Skeletal muscle tissue (tissue), 4 donors: ENCODE measurements around the gene ELMOD3. TPM values are rescaled to one million over a fixed set of nuclear protein-coding genes. Genes with fewer than 3 reads are reported as not detected.

ENCODE experiments used
- H3K27ac ChIP-seq: one replicate; pipeline ENCODE4 v1.7.0; 2013; ENCODE audit warnings: mild to moderate bottlenecking, low read depth, low read length, inconsistent platforms
- H3K27me3 ChIP-seq, 3 donors: one replicate each; pipeline ENCODE4 v1.7.0; 2013; ENCODE audit warnings: low read length in 3 of 3; ENCODE audit not compliant: control insufficient read depth in 3 of 3, insufficient read depth in 3 of 3
- H3K36me3 ChIP-seq, 3 donors: one replicate each; pipeline ENCODE4 v1.7.0; 2013; ENCODE audit warnings: low read length in 3 of 3; ENCODE audit not compliant: control insufficient read depth in 3 of 3, insufficient read depth in 3 of 3
- H3K4me1 ChIP-seq, 3 donors: one replicate each; pipeline ENCODE4 v1.7.0; 2013; ENCODE audit warnings: low read length in 3 of 3, mild to moderate bottlenecking in 3 of 3; ENCODE audit not compliant: control insufficient read depth in 3 of 3, insufficient read depth in 3 of 3
- H3K4me3 ChIP-seq, 3 donors: one replicate each; pipeline ENCODE4 v1.7.0; 2013; ENCODE audit warnings: low read length in 3 of 3
- H3K9ac ChIP-seq, 3 donors: one replicate each; pipeline ENCODE4 v1.7.0; 2013; ENCODE audit warnings: low read length in 3 of 3, mild to moderate bottlenecking in 3 of 3, moderate library complexity in 2 of 3, low read depth in 1 of 3
- H3K9me3 ChIP-seq, 3 donors: one replicate each; pipeline ENCODE4 v1.7.0; 2013; ENCODE audit warnings: low read length in 3 of 3; ENCODE audit not compliant: control insufficient read depth in 3 of 3
- total RNA-seq: library from RNA; depleted of rRNA; stranded (reverse); fragments of >200 nt; gene quantifications from one replicate; pipeline ENCODE4 v1.2.3, GENCODE V29; 2014
- donor health status: Osteomylitis.

ELMOD3 gene
- total RNA-seq, 1 donor from 2014 or later: 8.9 TPM

GRCh38 chr2:85397925-85398331, 43.4 kb downstream of the ELMOD3 start:
- H3K9ac ChIP-seq: no peak overlapping the region
- no peak overlapping the region for H3K27ac ChIP-seq
- H3K36me3 ChIP-seq: no peaks in the 10 kb centered on the region
- no peak overlapping the region for H3K4me3 ChIP-seq
- no peaks in the 10 kb centered on the region for H3K27me3 ChIP-seq
- peaks cover 10 to 15% (median 13%) of the 10 kb centered on the region in 3 donors for H3K4me1 ChIP-seq
- H3K9me3 ChIP-seq: no peaks in the 10 kb centered on the region

GRCh38 chr2:85398426-85399182, 44.0 kb downstream of the ELMOD3 start:
- H3K4me3 ChIP-seq: no peak overlapping the region
- H3K27ac ChIP-seq: no peak overlapping the region
- H3K27me3 ChIP-seq: no peaks in the 10 kb centered on the region
- peaks cover 10 to 15% (median 13%) of the 10 kb centered on the region in 3 donors for H3K4me1 ChIP-seq
- H3K9me3 ChIP-seq: no peaks in the 10 kb centered on the region
- H3K9ac ChIP-seq: no peak overlapping the region
- H3K36me3 ChIP-seq: no peaks in the 10 kb centered on the region

- Histone ChIP-seq H3K9ac (no peak overlapping the region), H3K27me3 (no peaks in the 10 kb centered on the region), H3K4me1 (peaks cover 6 to 10% (median 8%) of the 10 kb centered on the region in 3 donors), H3K27ac (no peak overlapping the region), H3K9me3 (no peaks in the 10 kb centered on the region), H3K4me3 (no peak overlapping the region), H3K36me3 (no peaks in the 10 kb centered on the region)
These were observed 44.5 kb downstream of the ELMOD3 start for GRCh38 chr2:85399183-85399455.

- Histone ChIP-seq H3K36me3 (no peaks in the 10 kb centered on the region), H3K27me3 (no peaks in the 10 kb centered on the region), H3K4me3 (no peak overlapping the region), H3K27ac (no peak overlapping the region), H3K9me3 (no peaks in the 10 kb centered on the region), H3K4me1 (peaks cover 0 to 1% (median 0%) of the 10 kb centered on the region in 3 donors), H3K9ac (no peak overlapping the region)
These were observed 45.5 kb downstream of the ELMOD3 start for GRCh38 chr2:85400023-85400422.

GRCh38 chr2:85400541-85401463, 46.2 kb downstream of the ELMOD3 start:
- H3K9me3 ChIP-seq: no peaks in the 10 kb centered on the region
- no peaks in the 10 kb centered on the region for H3K36me3 ChIP-seq
- H3K9ac ChIP-seq: peak overlapping the region in 1 of 3 donors; percentile 16
- H3K27ac ChIP-seq: no peak overlapping the region
- H3K4me1 ChIP-seq: no peaks in the 10 kb centered on the region
- no peaks in the 10 kb centered on the region for H3K27me3 ChIP-seq
- no peak overlapping the region for H3K4me3 ChIP-seq

GRCh38 chr2:85401464-85401805, 46.9 kb downstream of the ELMOD3 start:
- H3K27ac ChIP-seq: no peak overlapping the region
- H3K4me1 ChIP-seq: no peaks in the 10 kb centered on the region
- no peaks in the 10 kb centered on the region for H3K27me3 ChIP-seq
- H3K9me3 ChIP-seq: no peaks in the 10 kb centered on the region
- no peaks in the 10 kb centered on the region for H3K36me3 ChIP-seq
- H3K9ac ChIP-seq: peak overlapping the region in 1 of 3 donors; percentile 16
- H3K4me3 ChIP-seq: no peak overlapping the region

- no peak overlapping the region for H3K27ac ChIP-seq
- H3K4me1 ChIP-seq: no peaks in the 10 kb centered on the region
- H3K4me3 ChIP-seq: no peak overlapping the region
- H3K27me3 ChIP-seq: no peaks in the 10 kb centered on the region
- H3K9me3 ChIP-seq: no peaks in the 10 kb centered on the region
- no peaks in the 10 kb centered on the region for H3K36me3 ChIP-seq
- no peak overlapping the region for H3K9ac ChIP-seq
These were observed 47.3 kb downstream of the ELMOD3 start for GRCh38 chr2:85401844-85402243.

GRCh38 chr2:85405201-85406059, 50.9 kb downstream of the ELMOD3 start:
- no peaks in the 10 kb centered on the region for H3K36me3 ChIP-seq
- no peak overlapping the region for H3K4me3 ChIP-seq
- no peaks in the 10 kb centered on the region for H3K9me3 ChIP-seq
- no peak overlapping the region for H3K27ac ChIP-seq
- H3K4me1 ChIP-seq: peaks cover 8 to 15% (median 8%) of the 10 kb centered on the region in 3 donors
- H3K9ac ChIP-seq: no peak overlapping the region
- H3K27me3 ChIP-seq: peaks cover 0 to 3% (median 0%) of the 10 kb centered on the region in 3 donors

- H3K27me3 ChIP-seq: peaks cover 0 to 16% (median 0%) of the 10 kb centered on the region in 3 donors
- no peaks in the 10 kb centered on the region for H3K36me3 ChIP-seq
- no peak within 1 kb of the TSS for H3K27ac ChIP-seq
- no peaks in the 10 kb centered on the region for H3K9me3 ChIP-seq
- peaks cover 8 to 15% (median 11%) of the 10 kb centered on the region in 3 donors for H3K4me1 ChIP-seq
- H3K4me3 ChIP-seq: no peak within 1 kb of the TSS
- H3K9ac ChIP-seq: no peak within 1 kb of the TSS
These were observed 55.4 kb downstream of the ELMOD3 start, which contains the start of gene CAPG for GRCh38 chr2:85409845-85410583. CAPG (minus strand) TSS chr2:85410366; CDS start chr2:85402145, 8,221 bp downstream.
